Smooth muscle cell (in vitro differentiated cells): ENCODE results near the gene PTOV1. TPM values are rescaled to one million over a fixed set of nuclear protein-coding genes. Genes with fewer than 3 reads are reported as not detected.

Experiments
- DNase-seq: peaks from one replicate; lab custom pipeline; 2025; ENCODE audit not compliant: unreplicated experiment; lab: John Stamatoyannopoulos, UW
- H2AFZ ChIP-seq: fragments of 200-600 bp; sonication (generic); 2 replicates; pipeline ENCODE4 v1.6.0; 2016; ENCODE audit warnings: antibody characterized with exemption, low read depth, mild to moderate bottlenecking
- H3F3A ChIP-seq: fragments of 200-600 bp; sonication (generic); 2 replicates; pipeline ENCODE4 v1.6.0; 2017; ENCODE audit warnings: antibody characterized with exemption, low read depth
- H3K27ac ChIP-seq: fragments of 200-600 bp; sonication (generic); 2 replicates; pipeline ENCODE4 v1.5.1; 2016; ENCODE audit warnings: low read depth, mild to moderate bottlenecking
- H3K27me3 ChIP-seq: fragments of 200-600 bp; sonication (generic); 2 replicates; pipeline ENCODE4 v1.6.1; 2016; ENCODE audit warnings: low read depth, mild to moderate bottlenecking
- H3K36me3 ChIP-seq: fragments of 200-600 bp; sonication (generic); 2 replicates; pipeline ENCODE4 v1.5.1; 2016; ENCODE audit warnings: low read depth
- H3K4me1 ChIP-seq: fragments of 200-600 bp; sonication (generic); 2 replicates; pipeline ENCODE4 v1.5.1; 2016; ENCODE audit warnings: low read depth
- H3K4me2 ChIP-seq: fragments of 200-600 bp; sonication (generic); 2 replicates; pipeline ENCODE4 v1.6.0; 2016; ENCODE audit warnings: mild to moderate bottlenecking
- H3K4me3 ChIP-seq: fragments of 200-600 bp; sonication (generic); 2 replicates; pipeline ENCODE4 v1.5.1; 2016; ENCODE audit warnings: mild to moderate bottlenecking
- H3K79me2 ChIP-seq: fragments of 200-600 bp; sonication (generic); 2 replicates; pipeline ENCODE4 v1.6.0; 2016; ENCODE audit warnings: low read depth, mild to moderate bottlenecking
- H3K9ac ChIP-seq: fragments of 200-600 bp; sonication (generic); 2 replicates; pipeline ENCODE4 v1.6.0; 2016; ENCODE audit warnings: low read depth
- H3K9me3 ChIP-seq: fragments of 200-600 bp; sonication (generic); replicated peaks from 2 replicates; pipeline ENCODE4 v1.5.1; 2016; ENCODE audit warnings: low read depth
- H4K20me1 ChIP-seq: fragments of 200-600 bp; sonication (generic); 2 replicates; pipeline ENCODE4 v1.6.0; 2016; ENCODE audit warnings: low read depth
- CTCF ChIP-seq: fragments of 200-600 bp; sonication (generic); IDR thresholded peaks from 2 replicates; pipeline ENCODE4 v1.5.1; 2017; ENCODE audit warnings: borderline replicate concordance, mild to moderate bottlenecking, antibody characterized with exemption; ENCODE audit not compliant: insufficient read depth, poor library complexity, severe bottlenecking
- WGBS: methylation state at CpG from one replicate; pipeline ENCODE4 v1.1.7; 2016; ENCODE audit warnings: low lambda C conversion rate; 5-methylcytosine and 5-hydroxymethylcytosine counted together
- polyA plus RNA-seq: library from polyadenylated mRNA; unstranded; fragments of >200 nt; fragmentation: Nextera tagmentation; extraction: Ambion mirVana; gene quantifications from 2 replicates; pipeline ENCODE4 v1.2.1, GENCODE V29; 2016
- total RNA-seq: library from RNA; depleted of rRNA; stranded (reverse); fragments of >200 nt; gene quantifications from 2 replicates; pipeline ENCODE4 v1.2.3, GENCODE V29; 2014

Gene PTOV1
- total and polyA plus RNA-seq, 2 experiments from 2014 or later: 81.0 to 256 TPM

GRCh38 chr19:49835562-49835961 lies 15.4 kb upstream of the PTOV1 start:
- peaks cover 4% of the 10 kb centered on the region for H4K20me1 ChIP-seq
- H3K27me3 ChIP-seq: no peaks in the 10 kb centered on the region
- no peaks in the 10 kb centered on the region for H3K79me2 ChIP-seq
- no peak overlapping the region for H3K4me3 ChIP-seq
- peaks cover 8% of the 10 kb centered on the region for H3K36me3 ChIP-seq
- 98% methylated on average over 10 of the region's 12 CpGs for WGBS
- H3K9me3 ChIP-seq: no peaks in the 10 kb centered on the region
- no peak overlapping the region for H3K9ac ChIP-seq
- DNase-seq: no peak
- no peak overlapping the region for H3K4me2 ChIP-seq
- no peaks in the 10 kb centered on the region for H3F3A ChIP-seq
- H3K27ac ChIP-seq: no peak overlapping the region
- no peak for TF ChIP-seq CTCF
- H3K4me1 ChIP-seq: no peaks in the 10 kb centered on the region
- H2AFZ ChIP-seq: no peak overlapping the region

GRCh38 chr19:49836176-49837008 lies 14.6 kb upstream of the PTOV1 start:
- no peaks in the 10 kb centered on the region for H4K20me1 ChIP-seq
- no peak overlapping the region for H2AFZ ChIP-seq
- no peak for TF ChIP-seq CTCF
- 88% methylated on average over 19 of the region's 20 CpGs for WGBS
- DNase-seq: no peak
- H3K27me3 ChIP-seq: no peaks in the 10 kb centered on the region
- H3F3A ChIP-seq: no peaks in the 10 kb centered on the region
- peaks cover 8% of the 10 kb centered on the region for H3K36me3 ChIP-seq
- H3K27ac ChIP-seq: peak overlapping the region; percentile 41
- no peaks in the 10 kb centered on the region for H3K4me1 ChIP-seq
- H3K9ac ChIP-seq: peak overlapping the region; percentile 12
- H3K4me2 ChIP-seq: no peak overlapping the region
- no peaks in the 10 kb centered on the region for H3K79me2 ChIP-seq
- no peak overlapping the region for H3K4me3 ChIP-seq
- H3K9me3 ChIP-seq: no peaks in the 10 kb centered on the region

- H3F3A ChIP-seq: no peaks in the 10 kb centered on the region
- TF ChIP-seq CTCF: no peak
- H3K9me3 ChIP-seq: no peaks in the 10 kb centered on the region
- H3K36me3 ChIP-seq: peaks cover 8% of the 10 kb centered on the region
- no peaks in the 10 kb centered on the region for H3K27me3 ChIP-seq
- peak overlapping the region; percentile 41 for H3K27ac ChIP-seq
- H3K9ac ChIP-seq: peak overlapping the region; percentile 12
- no peaks in the 10 kb centered on the region for H3K4me1 ChIP-seq
- peak; percentile 7 for DNase-seq
- no peaks in the 10 kb centered on the region for H4K20me1 ChIP-seq
- H3K4me3 ChIP-seq: no peak overlapping the region
- H3K79me2 ChIP-seq: no peaks in the 10 kb centered on the region
- no peak overlapping the region for H3K4me2 ChIP-seq
- H2AFZ ChIP-seq: no peak overlapping the region
- WGBS: 54% methylated on average over 5 of the region's 5 CpGs
Measured at GRCh38 chr19:49837009-49837310, 14.0 kb upstream of the PTOV1 start.

GRCh38 chr19:49837425-49837824 lies 13.5 kb upstream of the PTOV1 start:
- Histone ChIP-seq H3K36me3 (peaks cover 8% of the 10 kb centered on the region), H3K79me2 (no peaks in the 10 kb centered on the region), H3K27ac (peak overlapping the region; percentile 41), H2AFZ (no peak overlapping the region), H4K20me1 (no peaks in the 10 kb centered on the region), H3K9me3 (no peaks in the 10 kb centered on the region), H3F3A (no peaks in the 10 kb centered on the region), H3K4me3 (no peak overlapping the region), H3K27me3 (no peaks in the 10 kb centered on the region), H3K4me2 (no peak overlapping the region), H3K9ac (peak overlapping the region; percentile 12), H3K4me1 (no peaks in the 10 kb centered on the region)
- DNase-seq: no peak
- TF ChIP-seq CTCF: no peak
- 97% methylated on average over 9 of the region's 9 CpGs for WGBS
